ENCODE data around the gene TBC1D17. TPM values are rescaled to one million over a fixed set of nuclear protein-coding genes. Genes with fewer than 3 reads are reported as not detected.

TBC1D17 gene
- total RNA-seq, 1 experiment from 2014 or later: 62.3 TPM

- peaks cover 5% of the 10 kb centered on the region; the same call in 1 of the 2 replicates for H4K20me1 ChIP-seq (ENCODE audit: insufficient read depth)
- no peak overlapping the region for H3K4me3 ChIP-seq
- intact Hi-C loops (cut with micrococcal nuclease; ENCODE audit: unreplicated experiment): no loop called here
- H3K79me2 ChIP-seq (ENCODE audit: low read depth): peaks cover 4% of the 10 kb centered on the region
- no peak for TF ChIP-seq CTCF (conservative IDR thresholded peaks at IDR 0.05)
- no peak overlapping the region for H3K4me2 ChIP-seq
- ChIA-PET CTCF (no interaction called here), POLR2A (ENCODE audit: unreplicated experiment) (interaction anchor here (0.6 kb wide), 1 partner anchor 498 kb away, joined by 7 read pairs; no protein-coding TSS in a partner anchor)
- no peaks in the 10 kb centered on the region for H3K9me3 ChIP-seq (ENCODE audit: insufficient read depth, low read depth)
- no peak for DNase-seq
- no peak overlapping the region for H2AFZ ChIP-seq
- H3K36me3 ChIP-seq (ENCODE audit: low read depth): peaks cover 25% of the 10 kb centered on the region; the same call in 1 of the 2 replicates
- H3K4me1 ChIP-seq (replicated peaks; ENCODE audit: insufficient read depth): 0 out of 2 replicates have a peak, but pooled peaks cover 4% of the 10 kb centered on the region
- no peaks in the 10 kb centered on the region for H3K27me3 ChIP-seq (ENCODE audit: insufficient read depth, low read depth)
- BruUV-seq (replicated peaks): no TSS peak
- no peak overlapping the region for H3K27ac ChIP-seq
- no peaks in the 10 kb centered on the region for H3K9me2 ChIP-seq (ENCODE audit: insufficient read depth)
- H3F3A ChIP-seq (ENCODE audit: insufficient read depth, low read depth): peaks cover 31% of the 10 kb centered on the region; the same call in 1 of the 2 replicates
Observed at GRCh38 chr19:49884109-49884508, 6.6 kb downstream of the TBC1D17 start.

- Histone ChIP-seq H4K20me1 (ENCODE audit: insufficient read depth) (peaks cover 5% of the 10 kb centered on the region; the same call in 1 of the 2 replicates), H3K9me3 (ENCODE audit: insufficient read depth, low read depth) (no peaks in the 10 kb centered on the region), H3K27me3 (ENCODE audit: insufficient read depth, low read depth) (no peaks in the 10 kb centered on the region), H3K9me2 (ENCODE audit: insufficient read depth) (no peaks in the 10 kb centered on the region), H3K36me3 (ENCODE audit: low read depth) (peaks cover 25% of the 10 kb centered on the region; the same call in 1 of the 2 replicates), H3K4me3 (no peak overlapping the region), H3K27ac (no peak overlapping the region), H3K4me1 (replicated peaks; ENCODE audit: insufficient read depth) (no peaks in the 10 kb centered on the region; the same call in 1 of the 2 replicates), H2AFZ (no peak overlapping the region), H3K4me2 (no peak overlapping the region), H3F3A (ENCODE audit: insufficient read depth, low read depth) (peaks cover 31% of the 10 kb centered on the region; the same call in 1 of the 2 replicates), H3K79me2 (ENCODE audit: low read depth) (no peaks in the 10 kb centered on the region)
- TF ChIP-seq EZH2 (IDR thresholded peaks at IDR 0.05; ENCODE audit: low read depth) (no peak), CTCF (conservative IDR thresholded peaks at IDR 0.05) (no peak)
- intact Hi-C loops (cut with micrococcal nuclease; ENCODE audit: unreplicated experiment): no loop called here
- CTCF ChIA-PET: no interaction called here
- POLR2A ChIA-PET (ENCODE audit: unreplicated experiment): no interaction called here
- no TSS peak for BruUV-seq (replicated peaks)
- DNase-seq: peak in 1 of 2 experiments; percentile 33
Observed at GRCh38 chr19:49884760-49885159, 7.3 kb downstream of the TBC1D17 start.

- ChIA-PET CTCF (no interaction called here), POLR2A (ENCODE audit: unreplicated experiment) (no interaction called here)
- Histone ChIP-seq H2AFZ (no peak overlapping the region), H3K9me3 (ENCODE audit: insufficient read depth, low read depth) (no peaks in the 10 kb centered on the region), H3F3A (ENCODE audit: insufficient read depth, low read depth) (peaks cover 31% of the 10 kb centered on the region; the same call in 1 of the 2 replicates), H3K9me2 (ENCODE audit: insufficient read depth) (no peaks in the 10 kb centered on the region), H3K4me2 (no peak overlapping the region), H3K79me2 (ENCODE audit: low read depth) (no peaks in the 10 kb centered on the region), H3K27me3 (ENCODE audit: insufficient read depth, low read depth) (no peaks in the 10 kb centered on the region), H3K4me1 (replicated peaks; ENCODE audit: insufficient read depth) (no peaks in the 10 kb centered on the region; the same call in 1 of the 2 replicates), H3K36me3 (ENCODE audit: low read depth) (peaks cover 19% of the 10 kb centered on the region; the same call in 1 of the 2 replicates), H3K27ac (no peak overlapping the region), H4K20me1 (ENCODE audit: insufficient read depth) (no peaks in the 10 kb centered on the region), H3K4me3 (no peak overlapping the region)
- peak in 1 of 2 experiments; percentile 21 for DNase-seq
- intact Hi-C loops (cut with micrococcal nuclease; ENCODE audit: unreplicated experiment): no loop called here
- BruUV-seq (replicated peaks): no TSS peak
- TF ChIP-seq CTCF (conservative IDR thresholded peaks at IDR 0.05) (no peak), EZH2 (IDR thresholded peaks at IDR 0.05; ENCODE audit: low read depth) (no peak)
Observed at GRCh38 chr19:49887037-49887664, 9.6 kb downstream of the TBC1D17 start.
